ENCODE results near the gene MRPL10. TPM values are rescaled to one million over a fixed set of nuclear protein-coding genes. Genes with fewer than 3 reads are reported as not detected.

Gene MRPL10
- total and polyA plus RNA-seq, 12 donors: 44.2 to 72.3 (median 61.9) TPM

GRCh38 chr17:47804461-47804860 lies 26.9 kb downstream of the MRPL10 start:
- no peak for TF ChIP-seq CTCF (IDR thresholded peaks at IDR 0.05)
- H3K4me1 ChIP-seq: peaks cover 0 to 14% (median 0%) of the 10 kb centered on the region in 9 donors
- ATAC-seq (no peak), DNase-seq (no peak)
- no peaks in the 10 kb centered on the region for H3K27me3 ChIP-seq
- no peak overlapping the region for H3K4me3 ChIP-seq
- no peak overlapping the region for H3K27ac ChIP-seq
- H3K36me3 ChIP-seq: peaks cover 0 to 30% (median 10%) of the 10 kb centered on the region in 9 donors
- 79 to 80% methylated on average over 3 of the region's 3 CpGs for WGBS, 2 donors
- intact Hi-C loops (cut with DNase I): loop anchor here in 6 of 10 donors (5.0 to 10.0 kb wide), 4 partner anchors 107 to 142 kb away; partner anchors contain the start of gene TBKBP1 (in 1 of the 6)
- H3K9me3 ChIP-seq: no peaks in the 10 kb centered on the region

GRCh38 chr17:47803751-47804150 lies 27.6 kb downstream of the MRPL10 start:
- DNase-seq (no peak), ATAC-seq (no peak)
- peaks cover 0 to 23% (median 3%) of the 10 kb centered on the region in 9 donors for H3K36me3 ChIP-seq
- peaks cover 0 to 14% (median 0%) of the 10 kb centered on the region in 9 donors for H3K4me1 ChIP-seq
- H3K4me3 ChIP-seq: no peak overlapping the region
- no peaks in the 10 kb centered on the region for H3K9me3 ChIP-seq
- no peaks in the 10 kb centered on the region for H3K27me3 ChIP-seq
- no peak overlapping the region for H3K27ac ChIP-seq
- WGBS, 2 donors: 71 to 75% methylated on average over 6 of the region's 6 CpGs
- intact Hi-C loops (cut with DNase I): loop anchor here in 6 of 10 donors (5.0 to 10.0 kb wide), 4 partner anchors 106 to 141 kb away; partner anchors contain the start of gene TBKBP1 (in 1 of the 6)
- no peak for TF ChIP-seq CTCF (IDR thresholded peaks at IDR 0.05)

- 59 to 63% methylated on average over 5 of the region's 5 CpGs for WGBS, 2 donors
- no peak overlapping the region for H3K4me3 ChIP-seq
- H3K36me3 ChIP-seq: peaks cover 0 to 18% (median 0%) of the 10 kb centered on the region in 9 donors
- ATAC-seq (no peak), DNase-seq (no peak)
- intact Hi-C loops (cut with DNase I): loop anchor here in 6 of 10 donors (5.0 to 10.0 kb wide), 4 partner anchors 106 to 141 kb away; partner anchors contain the start of gene TBKBP1 (in 1 of the 6)
- TF ChIP-seq CTCF (IDR thresholded peaks at IDR 0.05): no peak
- no peaks in the 10 kb centered on the region for H3K9me3 ChIP-seq
- H3K27me3 ChIP-seq: no peaks in the 10 kb centered on the region
- no peak overlapping the region for H3K27ac ChIP-seq
- H3K4me1 ChIP-seq: peaks cover 0 to 14% (median 0%) of the 10 kb centered on the region in 9 donors
Measured at GRCh38 chr17:47803201-47803600, 28.1 kb downstream of the MRPL10 start.

- H3K9me3 ChIP-seq: no peaks in the 10 kb centered on the region
- peaks cover 0 to 14% (median 0%) of the 10 kb centered on the region in 9 donors for H3K4me1 ChIP-seq
- H3K27me3 ChIP-seq: peaks cover 0 to 3% (median 0%) of the 10 kb centered on the region in 7 donors
- 35 to 36% methylated on average over 9 of the region's 9 CpGs for WGBS, 2 donors
- intact Hi-C loops (cut with DNase I): loop anchor here in 6 of 10 donors (5.0 to 10.0 kb wide), 4 partner anchors 105 to 140 kb away; partner anchors contain the start of gene TBKBP1 (in 1 of the 6)
- H3K4me3 ChIP-seq: no peak overlapping the region
- no peak overlapping the region for H3K27ac ChIP-seq
- peak in 8 of 9 donors; percentile 17 to 66 (median 58) for TF ChIP-seq CTCF (IDR thresholded peaks at IDR 0.05)
- DNase-seq (no peak), ATAC-seq (peak in 7 of 8 donors; percentile 32 to 63 (median 44))
- peaks cover 0 to 11% (median 0%) of the 10 kb centered on the region in 9 donors for H3K36me3 ChIP-seq
Measured at GRCh38 chr17:47802341-47803022, 28.9 kb downstream of the MRPL10 start.
